HG02884 (cell line): ENCODE data around the gene SH3BGRL2.

Source experiments
- ATAC-seq: cut with Tn5 transposase; IDR thresholded peaks from one replicate; pipeline ENCODE4 v1.9.1; 2021; ENCODE audit warnings: mild to moderate bottlenecking, moderate library complexity; ENCODE audit not compliant: unreplicated experiment

The SH3BGRL2 gene

GRCh38 chr6:79694623-79695343 lies 63.7 kb downstream of the SH3BGRL2 start:
- no peak for ATAC-seq

- ATAC-seq, result no peak
Measured at GRCh38 chr6:79697430-79697829, 66.3 kb downstream of the SH3BGRL2 start.

DNA sequence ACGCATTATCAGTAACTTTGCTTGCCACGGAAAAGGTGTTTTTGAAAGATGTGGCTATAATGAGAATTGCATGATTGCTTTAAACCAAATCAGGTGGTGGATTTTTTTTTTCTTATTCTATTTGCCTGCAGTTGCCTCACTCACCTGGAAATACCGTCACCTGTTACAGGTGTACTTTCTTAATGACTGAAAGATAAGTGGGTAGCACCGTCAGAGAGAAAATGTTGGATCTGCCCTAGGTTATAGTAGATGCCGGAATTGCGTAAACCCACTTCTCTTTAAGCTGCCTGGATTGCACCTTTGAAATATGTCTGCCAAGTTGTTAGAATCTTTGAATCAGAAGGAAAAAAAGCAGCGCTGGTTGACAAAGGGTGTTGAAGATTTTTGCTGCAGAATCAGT lies 68.5 kb downstream of the SH3BGRL2 start:
- no peak for ATAC-seq

GRCh38 chr6:79702691-79703090 lies 71.6 kb downstream of the SH3BGRL2 start:
- ATAC-seq, result no peak

- no peak for ATAC-seq
Measured at GRCh38 chr6:79704200-79704599, 73.1 kb downstream of the SH3BGRL2 start.

- ATAC-seq, result no peak
Measured at GRCh38 chr6:79705456-79705995, 74.4 kb downstream of the SH3BGRL2 start.

- ATAC-seq, result no peak
Measured at GRCh38 chr6:79706527-79706926, 75.4 kb downstream of the SH3BGRL2 start.

- ATAC-seq, result no peak
Measured at GRCh38 chr6:79707621-79708020, 76.5 kb downstream of the SH3BGRL2 start.

DNA sequence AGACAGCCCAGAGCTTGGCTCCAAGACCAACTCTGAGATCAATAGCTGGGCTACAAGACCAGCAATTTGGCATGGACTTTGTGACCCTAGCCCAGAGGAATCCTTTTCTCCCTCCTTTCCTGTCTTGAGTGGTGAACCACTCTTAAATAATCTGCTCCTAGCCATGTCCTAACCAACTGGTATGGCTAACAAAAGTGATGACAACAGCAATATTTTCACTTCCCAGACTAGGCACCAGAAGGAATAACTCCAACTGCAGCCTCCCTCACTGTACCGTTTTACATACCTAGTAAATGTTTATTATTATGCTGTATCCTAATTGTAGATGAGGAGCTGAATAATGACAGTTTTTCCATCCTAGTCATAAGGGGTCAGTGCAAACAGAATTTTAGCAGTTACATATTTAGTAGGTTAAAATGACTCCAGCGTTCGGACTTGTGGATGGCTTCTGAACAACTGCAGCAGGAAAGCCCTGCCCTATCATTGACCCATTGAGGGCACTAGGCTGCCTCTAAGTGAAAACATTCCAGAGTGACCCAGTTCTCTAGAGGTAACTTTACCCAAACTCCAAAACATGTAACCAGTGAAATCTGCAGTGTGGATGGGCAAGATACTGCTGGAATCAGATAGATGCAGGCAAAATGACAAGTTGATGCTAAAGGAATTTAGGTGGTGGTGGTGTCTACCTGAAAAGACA lies 77.1 kb downstream of the SH3BGRL2 start:
- ATAC-seq, result no peak

- no peak for ATAC-seq
Measured at GRCh38 chr6:79710127-79710526, 79.0 kb downstream of the SH3BGRL2 start.

GRCh38 chr6:79711167-79711566 lies 80.0 kb downstream of the SH3BGRL2 start:
- ATAC-seq, result no peak

GRCh38 chr6:79712144-79712543 lies 81.0 kb downstream of the SH3BGRL2 start:
- ATAC-seq, result no peak

DNA sequence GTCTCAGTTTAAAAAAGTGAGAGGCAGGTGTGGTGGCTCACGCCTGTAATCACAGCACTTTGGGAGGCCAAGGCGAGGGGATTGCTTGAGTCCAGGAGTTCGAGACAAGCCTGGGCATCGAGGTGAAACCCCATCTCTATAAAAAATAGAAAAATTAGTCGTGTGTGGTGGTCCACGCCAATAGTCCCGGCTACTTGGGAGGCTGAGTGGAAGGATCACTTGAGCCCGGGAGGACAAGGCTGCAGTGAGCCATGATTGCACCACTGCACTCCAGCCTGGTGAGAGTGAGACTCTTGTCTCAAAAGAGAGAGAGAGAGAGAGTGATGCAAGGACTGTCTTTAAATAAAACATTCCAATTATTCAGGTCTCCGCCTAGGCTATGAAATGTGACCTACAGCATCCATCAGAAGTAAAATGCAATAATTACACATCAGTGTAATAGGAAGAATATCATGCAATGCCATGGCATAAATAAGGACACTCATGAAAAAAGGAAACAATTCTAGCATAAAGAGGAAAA lies 81.5 kb downstream of the SH3BGRL2 start:
- no peak for ATAC-seq

GRCh38 chr6:79713701-79714322 lies 82.7 kb downstream of the SH3BGRL2 start:
- peak; percentile 66 for ATAC-seq

GRCh38 chr6:79717989-79718388 lies 86.9 kb downstream of the SH3BGRL2 start:
- no peak for ATAC-seq

- ATAC-seq, result no peak
Measured at GRCh38 chr6:79718509-79719247, 87.5 kb downstream of the SH3BGRL2 start.

GRCh38 chr6:79719248-79719960 lies 88.3 kb downstream of the SH3BGRL2 start:
- ATAC-seq, result no peak

DNA sequence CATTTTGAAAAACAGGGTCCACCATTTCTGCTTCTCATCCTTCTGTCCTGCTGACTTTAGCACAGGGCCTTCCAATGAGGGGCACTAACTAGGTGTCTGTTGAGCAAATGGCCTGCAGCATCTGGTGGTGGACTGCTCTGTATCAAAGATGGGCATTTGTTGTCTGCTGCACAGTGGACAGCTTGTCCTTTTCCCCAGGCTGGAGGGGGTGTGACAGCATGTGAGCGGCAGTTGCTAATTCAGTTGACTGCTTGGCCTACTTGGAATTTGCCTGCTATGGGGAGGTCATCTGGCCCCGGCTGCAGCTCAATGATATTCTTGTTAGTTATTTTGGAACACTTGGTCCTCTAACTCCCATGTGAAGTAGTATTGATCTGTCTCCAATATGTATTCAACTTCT lies 93.7 kb downstream of the SH3BGRL2 start:
- ATAC-seq, result no peak

GRCh38 chr6:79731471-79731870 lies 100.3 kb downstream of the SH3BGRL2 start:
- ATAC-seq, result no peak

DNA sequence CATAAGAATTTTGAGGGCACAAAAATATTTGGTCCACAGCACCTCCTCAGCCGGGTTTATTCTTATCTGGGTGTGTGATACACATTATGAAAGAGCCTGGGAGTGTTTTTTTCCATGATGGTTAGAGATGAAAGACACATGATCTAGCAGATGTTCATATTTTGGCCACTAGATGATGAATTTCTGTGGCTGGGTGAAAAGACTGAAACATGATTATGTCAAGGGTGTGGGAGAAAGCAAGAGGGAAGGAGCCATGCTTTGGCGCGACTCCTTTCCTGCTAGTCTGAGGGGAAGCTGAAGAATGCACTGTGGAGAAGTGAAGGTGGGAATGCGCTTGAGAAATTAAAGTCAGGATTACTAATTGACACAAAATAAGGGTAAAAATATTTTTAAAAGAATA lies 102.3 kb downstream of the SH3BGRL2 start:
- no peak for ATAC-seq
